HG02798 (cell line): Measurements from ENCODE around the gene ARSB.

Experiments
- ATAC-seq: cut with Tn5 transposase; IDR thresholded peaks from one replicate; pipeline ENCODE4 v1.9.1; 2021; ENCODE audit warnings: mild to moderate bottlenecking; ENCODE audit not compliant: unreplicated experiment, poor library complexity

The ARSB gene

GRCh38 chr5:78811121-78811817, 173.8 kb downstream of the ARSB start:
- no peak for ATAC-seq

GRCh38 chr5:78810098-78810920, 174.8 kb downstream of the ARSB start:
- no peak for ATAC-seq

GRCh38 chr5:78809444-78809843, 175.7 kb downstream of the ARSB start:
- no peak for ATAC-seq

- no peak for ATAC-seq
Measured at GRCh38 chr5:78808818-78809217, 176.3 kb downstream of the ARSB start.

GRCh38 chr5:78808380-78808779, 176.7 kb downstream of the ARSB start:
- no peak for ATAC-seq

- no peak for ATAC-seq
Measured at GRCh38 chr5:78806544-78806943, 178.6 kb downstream of the ARSB start.

- no peak for ATAC-seq
Measured at GRCh38 chr5:78805474-78806124, 179.5 kb downstream of the ARSB start.

GRCh38 chr5:78804995-78805394, 180.1 kb downstream of the ARSB start:
- no peak for ATAC-seq

- ATAC-seq = no peak
Measured at GRCh38 chr5:78803941-78804340, 181.2 kb downstream of the ARSB start.

- no peak for ATAC-seq
Measured at GRCh38 chr5:78803353-78803752, 181.8 kb downstream of the ARSB start.

- ATAC-seq = no peak
Measured at GRCh38 chr5:78801413-78801812, 183.7 kb downstream of the ARSB start.

GRCh38 chr5:78799266-78800017, 185.7 kb downstream of the ARSB start:
- no peak for ATAC-seq

- ATAC-seq = no peak
Measured at GRCh38 chr5:78798673-78799029, 186.5 kb downstream of the ARSB start.

GRCh38 chr5:78797936-78798672, 187.0 kb downstream of the ARSB start:
- no peak for ATAC-seq

- ATAC-seq = no peak
Measured at GRCh38 chr5:78795757-78796156, 189.4 kb downstream of the ARSB start.

GRCh38 chr5:78794693-78795215, 190.4 kb downstream of the ARSB start:
- ATAC-seq = no peak

- no peak for ATAC-seq
Measured at GRCh38 chr5:78793907-78794662, 191.0 kb downstream of the ARSB start.

- ATAC-seq = peak; percentile 52
Measured at GRCh38 chr5:78792345-78793055, 192.6 kb downstream of the ARSB start.
